Left colon (tissue), 2 donors: ENCODE measurements around the gene SAV1. TPM values are rescaled to one million over a fixed set of nuclear protein-coding genes. Genes with fewer than 3 reads are reported as not detected.

Experiments
- ATAC-seq: fragments of 200-7000 bp; cut with Tn5 transposase; one replicate; pipeline ENCODE4 v1.9.1; 2020; ENCODE audit warnings: mild to moderate bottlenecking, moderate library complexity
- DNase-seq, 2 donors: peaks; one replicate each; pipeline ENCODE4 v3.0.0-alpha.2; 2020
- intact Hi-C, 2 donors: fragments of 100-400 bp; cut with DNase I in 1 of 2; cut with micrococcal nuclease in 1 of 2; formaldehyde crosslinking; loops; one replicate each; pipeline versions ENCODE4 v1.11.2 to v1.14.0; 2022; cut with DNase I, micrococcal nuclease
- total RNA-seq, 2 donors: library from RNA; stranded (reverse); fragmentation: NEBNext Ultra II Directional; extraction: Animal tissue kit (Norgen Biotek cat#: 25700); gene quantifications; one replicate each; pipeline ENCODE4 v1.2.1, GENCODE V29; 2021
- donor health status: DM: no; HTN: no; CAD: no.
- donor health status: DM: yes; HTN: yes; CAD: no.

The SAV1 gene
- total RNA-seq, 2 donors from 2014 or later, result 16.3 to 17.1 TPM

- intact Hi-C loops, result no loop called here
- ATAC-seq, result no peak
- DNase-seq, result no peak
Measured at GRCh38 chr14:50615552-50615951, 52.6 kb downstream of the SAV1 start.

DNA sequence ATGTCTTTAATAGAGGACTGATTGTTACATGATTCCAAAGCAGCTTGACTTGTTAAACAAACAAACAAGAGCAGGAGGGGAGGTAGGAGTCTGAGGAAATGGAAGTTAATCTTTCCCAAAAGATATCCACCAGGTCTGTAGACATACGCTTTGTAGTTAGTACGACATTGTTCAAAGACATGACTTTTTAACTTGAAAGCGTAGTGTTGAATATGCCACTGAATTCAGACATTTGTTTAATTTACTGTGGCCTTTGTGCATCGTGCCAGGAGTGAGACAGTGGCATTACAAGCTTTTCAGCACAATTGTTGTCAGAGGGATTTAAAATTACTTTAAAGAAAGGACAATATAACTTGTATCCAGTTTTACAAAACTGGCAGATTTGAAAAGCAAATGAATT, 53.0 kb downstream of the SAV1 start:
- DNase-seq (no peak), ATAC-seq (no peak)
- intact Hi-C loops, result no loop called here

GRCh38 chr14:50612806-50613205, 55.3 kb downstream of the SAV1 start:
- DNase-seq, result no peak
- intact Hi-C loops, result no loop called here
- ATAC-seq, result no peak

GRCh38 chr14:50610465-50610864, 57.6 kb downstream of the SAV1 start:
- ATAC-seq, result no peak
- intact Hi-C loops, result no loop called here
- no peak for DNase-seq

DNA sequence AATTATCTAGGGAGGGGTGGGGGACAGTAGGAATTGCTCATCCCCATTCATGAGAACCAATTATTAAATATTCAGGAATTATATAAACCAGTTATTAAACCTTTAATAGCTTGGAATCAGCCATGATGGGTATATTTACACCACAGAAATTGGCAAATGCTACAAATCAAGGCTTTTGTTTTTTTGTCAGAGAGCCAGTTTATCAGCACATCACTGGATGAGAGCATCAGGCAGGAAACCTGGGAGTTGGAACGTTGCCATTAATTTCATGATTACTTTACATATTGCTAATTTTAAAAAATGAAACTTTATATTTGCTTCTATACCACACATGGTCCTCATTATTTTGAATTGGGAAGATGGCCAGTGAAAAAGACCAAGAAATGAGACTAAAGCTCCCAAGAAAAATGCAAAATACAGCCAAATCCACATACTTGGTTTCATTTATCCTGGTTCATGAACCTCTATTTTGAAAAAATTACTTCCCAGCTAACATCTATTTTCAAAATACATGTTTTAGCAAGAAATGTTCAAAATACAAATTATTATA, 59.7 kb downstream of the SAV1 start:
- intact Hi-C loops, result no loop called here
- ATAC-seq (no peak), DNase-seq (no peak)

GRCh38 chr14:50607761-50608160, 60.3 kb downstream of the SAV1 start:
- intact Hi-C loops, result no loop called here
- DNase-seq, result no peak
- no peak for ATAC-seq

GRCh38 chr14:50607181-50607580, 60.9 kb downstream of the SAV1 start:
- DNase-seq (no peak), ATAC-seq (no peak)
- intact Hi-C loops, result no loop called here

- DNase-seq (no peak), ATAC-seq (no peak)
- intact Hi-C loops, result no loop called here
Measured at GRCh38 chr14:50606468-50606867, 61.6 kb downstream of the SAV1 start.

DNA sequence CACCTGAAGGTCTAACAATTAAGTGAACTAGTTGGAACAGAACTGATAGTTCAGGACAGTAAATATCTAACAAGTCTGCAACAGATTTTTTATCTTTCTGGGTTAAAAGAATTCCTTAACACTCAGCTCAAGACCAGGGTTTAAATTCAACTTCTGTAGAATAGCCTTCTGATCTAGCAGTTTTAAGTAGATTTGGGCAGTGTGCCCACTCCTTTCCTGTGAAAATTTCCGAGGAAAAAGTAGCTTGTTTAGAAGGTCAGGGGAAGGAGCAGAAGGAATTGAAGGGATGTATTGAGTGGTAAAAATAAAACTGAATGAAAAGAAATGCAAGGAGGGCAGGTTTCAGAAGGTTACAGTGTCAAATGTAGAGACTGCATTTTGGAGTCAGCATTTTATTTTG, 62.3 kb downstream of the SAV1 start:
- intact Hi-C loops, result no loop called here
- ATAC-seq, result no peak
- no peak for DNase-seq

- no peak for DNase-seq
- intact Hi-C loops, result no loop called here
- no peak for ATAC-seq
Measured at GRCh38 chr14:50603565-50603964, 64.5 kb downstream of the SAV1 start.

- intact Hi-C loops, result no loop called here
- no peak for ATAC-seq
Measured at GRCh38 chr14:50602035-50602434, 66.1 kb downstream of the SAV1 start.

DNA sequence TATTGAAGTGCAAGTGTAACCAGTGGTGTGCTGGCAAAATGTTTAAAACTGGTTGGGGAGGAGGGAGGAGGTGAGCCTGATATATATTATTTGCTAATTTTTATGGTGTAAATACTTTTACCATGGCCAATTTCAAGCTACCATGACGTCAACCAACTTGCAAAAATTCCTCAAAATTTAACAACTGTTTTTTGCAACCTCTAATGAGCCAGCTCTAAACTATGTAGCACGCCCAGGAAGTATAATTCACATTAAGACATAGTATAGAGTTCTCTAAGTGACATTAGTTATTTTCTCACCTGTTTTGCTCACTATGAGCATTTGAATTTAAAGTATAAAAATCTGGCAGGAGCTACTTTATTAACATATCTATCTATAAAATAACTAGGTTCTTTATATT, 66.7 kb downstream of the SAV1 start:
- intact Hi-C loops, result no loop called here
- no peak for ATAC-seq
- no peak for DNase-seq

More at GRCh38 chr14:50602035-50602434, 66.1 kb downstream of the SAV1 start:
- DNase-seq, result no peak

- no peak for DNase-seq
Measured at GRCh38 chr14:50600849-50601248, 67.3 kb downstream of the SAV1 start.

DNA sequence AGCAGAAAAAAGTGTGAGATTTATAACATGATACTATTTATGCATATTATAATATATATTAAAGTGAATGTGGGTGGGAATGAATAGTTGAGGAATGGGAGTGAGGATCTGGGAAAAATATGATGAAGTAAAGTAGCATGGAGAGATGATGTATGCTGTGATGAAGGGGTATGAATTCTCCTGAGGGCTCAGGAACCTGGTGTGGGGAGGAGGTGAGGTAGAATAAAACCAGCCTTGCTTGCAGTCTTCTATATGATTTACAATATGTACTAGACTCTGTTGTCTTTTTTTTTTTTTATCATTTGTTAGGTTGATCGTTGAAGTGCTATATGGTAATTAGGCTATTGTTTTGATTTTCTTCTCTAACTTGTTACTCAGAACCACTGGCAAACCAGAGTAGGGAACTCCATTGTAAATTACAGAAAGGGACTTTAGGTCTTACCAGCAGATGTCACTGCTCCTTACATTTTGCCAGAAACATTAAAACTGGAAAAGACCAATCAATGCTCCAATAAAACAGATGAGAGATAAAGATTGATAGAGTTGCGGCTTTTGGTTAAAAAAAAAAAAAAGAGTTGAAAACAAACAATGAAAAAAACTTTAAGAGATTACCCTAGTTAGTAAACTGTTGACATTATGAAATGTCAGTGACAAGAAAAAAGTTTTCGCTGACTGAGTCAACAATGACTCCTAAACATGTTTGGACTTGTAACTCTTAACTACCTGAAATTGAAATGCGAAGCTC, 68.2 kb downstream of the SAV1 start:
- intact Hi-C loops, result no loop called here

More at GRCh38 chr14:50600849-50601248, 67.3 kb downstream of the SAV1 start:
- no peak for ATAC-seq
- intact Hi-C loops, result no loop called here

DNA sequence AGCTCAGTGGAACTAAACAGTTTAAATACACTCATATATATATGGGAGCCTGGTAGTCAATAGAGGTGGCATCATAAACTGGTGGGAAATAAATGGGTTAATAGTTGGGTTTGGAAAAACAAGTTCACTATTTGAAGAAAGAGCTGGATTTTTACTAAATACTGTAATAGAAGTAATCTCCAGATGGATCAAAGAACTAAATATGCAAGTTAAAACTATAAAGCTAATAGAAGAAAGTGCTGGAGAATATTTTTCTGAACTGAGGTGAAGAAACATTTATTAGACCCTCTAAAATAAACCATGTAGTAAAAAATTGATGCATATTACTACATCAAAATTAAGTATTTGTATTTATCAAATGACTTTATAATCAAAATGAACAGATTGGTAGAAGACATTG, 69.3 kb downstream of the SAV1 start:
- intact Hi-C loops, result no loop called here
- ATAC-seq (no peak), DNase-seq (no peak)

More for the DNA sequence above, 68.2 kb downstream of the SAV1 start:
- ATAC-seq, result peak; percentile 70
- no peak for DNase-seq

DNA sequence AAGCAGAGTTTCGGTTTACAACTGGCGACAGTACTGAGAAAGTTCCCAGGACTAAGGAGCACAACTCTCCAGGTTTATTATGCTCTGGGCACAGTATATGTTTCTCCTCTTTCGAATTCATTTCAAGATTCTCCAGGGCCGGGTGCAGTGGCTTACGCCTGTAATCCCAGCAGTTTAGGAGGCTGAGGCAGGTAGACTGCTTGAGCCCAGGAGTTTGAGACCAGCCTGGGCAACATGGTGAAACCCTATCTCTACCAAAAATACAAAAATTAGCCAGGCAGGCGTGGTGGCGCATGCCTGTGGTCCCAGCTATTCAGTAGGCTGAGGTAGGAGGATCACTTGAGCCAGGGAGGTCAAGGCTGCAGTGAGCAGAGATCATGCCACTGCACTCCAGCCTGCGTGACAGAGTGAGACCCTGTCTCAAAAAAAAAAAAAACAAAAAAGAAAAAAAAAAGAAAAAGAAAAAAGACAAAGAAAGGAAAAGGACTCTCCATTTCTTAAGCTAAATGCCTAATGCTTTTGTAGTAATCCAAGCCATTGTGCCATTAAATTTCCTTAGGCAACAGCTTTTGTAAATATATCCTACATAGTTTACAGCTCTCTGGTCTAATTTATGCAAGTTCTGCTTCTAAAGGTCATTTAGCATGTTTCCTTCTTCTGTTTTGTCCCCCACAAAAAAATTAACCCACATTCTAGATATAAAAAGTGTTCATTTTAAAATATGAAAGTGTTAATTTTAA, 73.4 kb downstream of the SAV1 start:
- no peak for ATAC-seq
- intact Hi-C loops, result no loop called here
- DNase-seq, result no peak

DNA sequence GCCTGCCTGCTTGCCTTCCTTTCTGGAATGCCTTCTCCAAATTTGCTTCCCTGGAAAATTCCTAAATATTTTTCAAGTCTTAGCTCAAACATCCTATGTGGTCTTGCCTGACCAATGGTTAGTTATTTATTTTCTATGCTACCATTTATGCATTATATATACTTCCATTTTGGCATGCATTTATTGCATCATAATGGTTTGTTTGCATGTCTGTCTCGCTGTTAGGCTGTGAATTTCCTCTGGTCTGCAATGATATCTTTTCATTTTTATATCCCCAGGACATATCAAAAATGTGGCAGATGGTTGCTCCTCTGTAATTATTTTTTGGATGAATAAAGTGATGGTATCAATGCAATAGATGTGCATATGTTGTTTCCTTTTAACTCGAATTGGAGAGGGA, 77.6 kb downstream of the SAV1 start:
- no peak for ATAC-seq
- no peak for DNase-seq
- intact Hi-C loops, result no loop called here
